HL-60 (cell line): ENCODE measurements around the gene SP100.
"Not testable (repeated sequence)": the region's sequence is repeated elsewhere in the genome, so short reads cannot be mapped to it uniquely, and the experiment has no call there.

ENCODE experiments used
- DNase-seq, 2 experiments: peaks; one replicate each; pipeline ENCODE4 v3.0.0-alpha.2; 2010 to 2020; ENCODE audit warnings: low read depth in 1 of 2, low spot score in 1 of 2
- H3K27ac ChIP-seq: fragments of 250-450 bp; sonication (Bioruptor Pico); replicated peaks from 2 replicates; pipeline ENCODE4 v1.5.1; 2020; ENCODE audit warnings: mild to moderate bottlenecking, moderate library complexity
- H3K27me3 ChIP-seq: fragments of 250-450 bp; sonication (Bioruptor Pico); 2 replicates; pipeline ENCODE4 v1.5.1; 2021; ENCODE audit warnings: mild to moderate bottlenecking, moderate library complexity; ENCODE audit not compliant: insufficient read depth, poor library complexity, severe bottlenecking
- H3K4me3 ChIP-seq: replicated peaks from 2 replicates; pipeline ENCODE4 v1.5.1; 2011; ENCODE audit warnings: mild to moderate bottlenecking, control low read depth, low read length; ENCODE audit not compliant: insufficient read depth
- CTCF ChIP-seq: IDR thresholded peaks from one replicate; pipeline ENCODE4 v1.5.1; 2011; ENCODE audit warnings: low read length, control low read depth, inconsistent platforms; ENCODE audit not compliant: insufficient read depth
- GABPA ChIP-seq: IDR thresholded peaks from 2 replicates; pipeline ENCODE4 v1.6.1; 2012; ENCODE audit warnings: low read depth
- POLR2AphosphoS5 ChIP-seq: IDR thresholded peaks from 2 replicates; pipeline ENCODE4 v1.6.1; 2012; ENCODE audit warnings: low read depth
- REST ChIP-seq: IDR thresholded peaks from 2 replicates; pipeline ENCODE4 v1.6.1; 2012; ENCODE audit warnings: low read depth; ENCODE audit not compliant: insufficient replicate concordance
- SPI1 ChIP-seq: IDR thresholded peaks from 2 replicates; pipeline ENCODE4 v1.6.1; 2012; ENCODE audit warnings: low read depth, mild to moderate bottlenecking, borderline replicate concordance

Gene SP100

GRCh38 chr2:230430957-230431910 lies 15.2 kb downstream of the SP100 start:
- no peaks in the 10 kb centered on the region for H3K27me3 ChIP-seq
- no peak for TF ChIP-seq REST
- TF ChIP-seq CTCF: no peak
- TF ChIP-seq SPI1: no peak
- no peak for TF ChIP-seq GABPA
- TF ChIP-seq POLR2AphosphoS5: no peak
- DNase-seq: no peak
- H3K27ac ChIP-seq: no peak overlapping the region
- no peak overlapping the region for H3K4me3 ChIP-seq

- TF ChIP-seq CTCF: no peak
- H3K27me3 ChIP-seq: no peaks in the 10 kb centered on the region
- H3K4me3 ChIP-seq: no peak overlapping the region
- no peak for DNase-seq
- no peak overlapping the region for H3K27ac ChIP-seq
These were observed 18.8 kb downstream of the SP100 start for GRCh38 chr2:230434677-230435324.

- no peak for TF ChIP-seq CTCF
- TF ChIP-seq SPI1: no peak
- no peak for TF ChIP-seq REST
- TF ChIP-seq GABPA: no peak
- no peak for TF ChIP-seq POLR2AphosphoS5
- Histone ChIP-seq H3K27ac (no peak overlapping the region), H3K4me3 (no peak overlapping the region), H3K27me3 (no peaks in the 10 kb centered on the region)
- no peak for DNase-seq
These were observed 19.4 kb downstream of the SP100 start for GRCh38 chr2:230435431-230435830.

DNA sequence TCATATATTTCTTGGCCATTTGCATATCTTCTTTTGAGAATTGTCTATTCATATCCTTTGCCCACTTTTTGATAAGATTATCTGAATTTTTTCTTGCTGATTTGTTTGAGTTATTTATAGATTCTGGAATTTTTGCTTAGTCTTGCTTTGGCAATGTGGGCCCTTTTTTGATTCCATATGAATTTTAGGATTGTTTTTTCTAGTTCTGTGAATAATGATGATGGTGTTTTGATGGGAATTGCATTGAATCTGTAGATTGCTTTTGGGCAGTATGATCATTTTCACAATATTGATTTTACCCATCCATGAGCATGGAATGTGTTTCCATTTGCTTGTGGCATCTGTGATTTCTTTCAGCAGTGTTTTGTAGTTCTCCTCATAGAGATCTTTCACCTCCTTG lies 23.1 kb downstream of the SP100 start:
- not testable (repeated sequence) for DNase-seq, H3K27ac ChIP-seq, H3K27me3 ChIP-seq, H3K4me3 ChIP-seq
